HCT116 (cell line): ENCODE measurements around the gene TSPAN7. TPM values are rescaled to one million over a fixed set of nuclear protein-coding genes. Genes with fewer than 3 reads are reported as not detected.

Experiments used
- ATAC-seq: fragments of 200-7000 bp; cut with Tn5 transposase; 2 replicates; pipeline ENCODE4 v1.9.1; 2020; ENCODE audit warnings: mild to moderate bottlenecking, moderate library complexity
- BruUV-seq: library from RNA; stranded (reverse); fragments of 400-500 nt; replicated peaks from 2 replicates; lab custom pipeline; 2021; lab: Mats Ljungman, UMichigan
- CTCF ChIA-PET: fragments of 300-600 bp; sonication (Branson Sonifier 250); formaldehyde crosslinking; loops from one replicate; lab custom pipeline; 2021; ENCODE audit warnings: antibody characterized with exemption; lab: Charles Lee
- POLR2A ChIA-PET: fragments of 300-600, 350-600 bp; sonication (Branson Sonifier 250); formaldehyde crosslinking; loops from one replicate; lab custom pipeline; 2021; ENCODE audit warnings: antibody characterized with exemption; lab: Charles Lee
- RAD21 ChIA-PET, 2 experiments: fragments of 300-600 bp; sonication (Branson Sonifier 250); formaldehyde crosslinking; loops; one replicate each; lab custom pipeline; 2023; ENCODE audit warnings: low total read pairs in 2 of 2; ENCODE audit not compliant: uncharacterized antibody in 2 of 2, unreplicated experiment in 2 of 2, low non-redundant PET in 1 of 2; lab: Charles Lee
- DNase-seq: peaks from one replicate; pipeline ENCODE4 v3.0.0-alpha.2; 2010; ENCODE audit warnings: low read depth, low spot score
- H2AFZ ChIP-seq: fragments of 200-600 bp; shearing (Covaris generic), sonication (generic); 2 replicates; pipeline ENCODE4 v1.6.1; 2017; ENCODE audit warnings: low read depth, mixed run types, mixed read lengths, antibody characterized with exemption, low read length; ENCODE audit not compliant: poor library complexity, severe bottlenecking
- H3K27ac ChIP-seq: 2 replicates; pipeline ENCODE4 v1.5.1; 2012; ENCODE audit warnings: low read depth, low read length
- H3K27me3 ChIP-seq: fragments of 200-600 bp; sonication (generic); 2 replicates; pipeline ENCODE4 v1.6.1; 2016; ENCODE audit warnings: mixed run types, low read length, mixed read lengths; ENCODE audit not compliant: insufficient read depth
- H3K36me3 ChIP-seq, 2 experiments: fragments of 200-500 bp in 1 of 2; fragments of 200-600 bp in 1 of 2; sonication (Bioruptor generic) in 1 of 2; sonication (generic) in 1 of 2; 2 replicates each; pipeline versions ENCODE4 v1.5.1 to v1.6.1; 2014 to 2016; ENCODE audit warnings: low read length in 2 of 2, inconsistent platforms in 1 of 2, mixed read lengths in 1 of 2, mixed run types in 1 of 2; ENCODE audit not compliant: insufficient read depth in 2 of 2, control insufficient read depth in 1 of 2
- H3K4me1 ChIP-seq, 2 experiments: fragments of 200-600 bp in 1 of 2; sonication (generic) in 1 of 2; 2 replicates each; pipeline versions ENCODE4 v1.5.1 to v1.6.1; 2012 to 2017; ENCODE audit warnings: low read length in 2 of 2, inconsistent platforms in 1 of 2, mild to moderate bottlenecking in 1 of 2, mixed read lengths in 1 of 2, mixed run types in 1 of 2, moderate library complexity in 1 of 2; ENCODE audit not compliant: insufficient read depth in 2 of 2, control insufficient read depth in 1 of 2
- H3K4me2 ChIP-seq: fragments of 200-600 bp; sonication (generic); 2 replicates; pipeline ENCODE4 v1.6.1; 2017; ENCODE audit warnings: mixed run types, low read length, mixed read lengths
- H3K4me3 ChIP-seq, 2 experiments: fragments of 200-600 bp in 1 of 2; sonication (generic) in 1 of 2; replicated peaks in 1 of 2; 2 replicates each; pipeline ENCODE4 v1.5.1; 2011 to 2016; ENCODE audit warnings: low read length in 2 of 2, control low read depth in 1 of 2, low read depth in 1 of 2, mild to moderate bottlenecking in 1 of 2, mixed read lengths in 1 of 2, mixed run types in 1 of 2
- H3K79me2 ChIP-seq: fragments of 200-600 bp; sonication (generic); 2 replicates; pipeline ENCODE4 v1.6.1; 2017; ENCODE audit warnings: mild to moderate bottlenecking, mixed run types, low read length, moderate library complexity, mixed read lengths; ENCODE audit not compliant: insufficient read depth
- H3K9ac ChIP-seq: fragments of 200-600 bp; sonication (generic); 2 replicates; pipeline ENCODE4 v1.6.1; 2016; ENCODE audit warnings: low read length, mixed read lengths
- H3K9me2 ChIP-seq: fragments of 200-600 bp; sonication (generic), shearing (Covaris generic); 2 replicates; pipeline ENCODE4 v1.6.1; 2017; ENCODE audit warnings: mixed run types, mild to moderate bottlenecking, moderate library complexity; ENCODE audit not compliant: insufficient read depth
- H3K9me3 ChIP-seq, 2 experiments: fragments of 200-500 bp in 1 of 2; fragments of 200-600 bp in 1 of 2; sonication (Bioruptor generic) in 1 of 2; sonication (generic) in 1 of 2; 2 replicates each; pipeline ENCODE4 v1.6.1; 2014 to 2017; ENCODE audit warnings: low read length in 2 of 2, mixed read lengths in 2 of 2, inconsistent platforms in 1 of 2, low read depth in 1 of 2, mild to moderate bottlenecking in 1 of 2, mixed run types in 1 of 2, moderate library complexity in 1 of 2; ENCODE audit not compliant: control insufficient read depth in 1 of 2, insufficient read depth in 1 of 2
- H4K20me1 ChIP-seq: fragments of 200-600 bp; sonication (generic), shearing (Covaris generic); 2 replicates; pipeline ENCODE4 v1.6.1; 2017; ENCODE audit warnings: mixed run types, mild to moderate bottlenecking, moderate library complexity; ENCODE audit not compliant: insufficient read depth
- CBX3 ChIP-seq: IDR thresholded peaks from 2 replicates; pipeline ENCODE4 v1.6.1; 2012; ENCODE audit warnings: low read depth
- EZH2 ChIP-seq: fragments of 200-600 bp; sonication (generic); IDR thresholded peaks from 2 replicates; pipeline ENCODE4 v1.6.1; 2017; ENCODE audit warnings: antibody characterized with exemption, mixed run types
- FOSL1 ChIP-seq: IDR thresholded peaks from 2 replicates; pipeline ENCODE4 v1.6.1; 2012; ENCODE audit warnings: low read depth
- JUND ChIP-seq: IDR thresholded peaks from 2 replicates; pipeline ENCODE4 v1.6.1; 2012
- SRF ChIP-seq: IDR thresholded peaks from 2 replicates; pipeline ENCODE4 v1.6.1; 2012; ENCODE audit warnings: low read depth
- TCF7L2 ChIP-seq: IDR thresholded peaks from 2 replicates; pipeline ENCODE4 v1.7.0; 2011; ENCODE audit warnings: borderline replicate concordance, inconsistent platforms; ENCODE audit not compliant: insufficient read depth, insufficient read length; ENCODE audit errors: extremely low read depth
- ZFX ChIP-seq: fragments of 450-650 bp; IDR thresholded peaks from 2 replicates; pipeline ENCODE4 v1.6.1; 2017
- intact Hi-C: fragments of 100-400 bp; cut with micrococcal nuclease; formaldehyde crosslinking; loops from 2 replicates; pipeline ENCODE4 v1.10.0; 2022
- total RNA-seq: library from RNA; stranded (reverse); gene quantifications from one replicate; pipeline ENCODE4 v1.2.1, GENCODE V29; 2021; ENCODE audit not compliant: unreplicated experiment
- TF ChIP-seq, protein P1 (sequence below): IDR thresholded peaks from 2 replicates; pipeline ENCODE4 v1.6.1; 2012; ENCODE audit warnings: low read depth
- TF ChIP-seq, protein P2 (sequence below), 3 experiments: fragments of 200-600 bp in 1 of 3; sonication (generic) in 1 of 3; IDR thresholded peaks in 2 of 3; conservative IDR thresholded peaks in 1 of 3; 2 replicates each; pipeline ENCODE4 v1.5.1; 2012 to 2017; ENCODE audit warnings: low read depth in 2 of 3, low read length in 2 of 3, antibody characterized with exemption in 1 of 3, borderline replicate concordance in 1 of 3, control low read depth in 1 of 3, mild to moderate bottlenecking in 1 of 3, mixed read lengths in 1 of 3, mixed run types in 1 of 3, moderate library complexity in 1 of 3; ENCODE audit not compliant: insufficient read depth in 1 of 3

TSPAN7 gene
- total RNA-seq, 1 experiment from 2014 or later, result 2.9 TPM

DNA sequence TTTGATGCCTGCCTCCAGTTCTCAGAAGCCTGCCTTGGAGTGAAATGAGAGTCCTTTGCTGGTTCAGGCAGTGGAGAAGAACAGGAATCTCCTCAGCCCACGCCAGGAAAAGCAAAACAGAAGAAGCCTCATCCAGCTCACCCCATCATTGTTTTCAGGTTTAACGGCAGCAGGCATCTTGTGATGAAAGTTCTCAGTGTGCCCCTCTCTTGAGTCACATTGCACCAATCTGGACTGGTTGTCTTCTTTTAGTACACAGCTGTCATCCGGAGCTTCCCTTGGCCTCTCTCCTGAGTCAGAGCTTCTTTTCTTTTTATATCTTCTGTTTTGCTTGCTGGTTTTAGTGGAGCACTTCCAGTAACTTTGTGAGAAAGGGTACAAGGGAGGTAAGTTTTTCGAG is 50.9 kb downstream of the TSPAN7 start:
- no peak overlapping the region for H3K4me2 ChIP-seq
- TF ChIP-seq SRF, result no peak
- no peak for TF ChIP-seq FOSL1
- no peak for TF ChIP-seq JUND
- TF ChIP-seq TCF7L2, result no peak
- TF ChIP-seq, protein P1, sequence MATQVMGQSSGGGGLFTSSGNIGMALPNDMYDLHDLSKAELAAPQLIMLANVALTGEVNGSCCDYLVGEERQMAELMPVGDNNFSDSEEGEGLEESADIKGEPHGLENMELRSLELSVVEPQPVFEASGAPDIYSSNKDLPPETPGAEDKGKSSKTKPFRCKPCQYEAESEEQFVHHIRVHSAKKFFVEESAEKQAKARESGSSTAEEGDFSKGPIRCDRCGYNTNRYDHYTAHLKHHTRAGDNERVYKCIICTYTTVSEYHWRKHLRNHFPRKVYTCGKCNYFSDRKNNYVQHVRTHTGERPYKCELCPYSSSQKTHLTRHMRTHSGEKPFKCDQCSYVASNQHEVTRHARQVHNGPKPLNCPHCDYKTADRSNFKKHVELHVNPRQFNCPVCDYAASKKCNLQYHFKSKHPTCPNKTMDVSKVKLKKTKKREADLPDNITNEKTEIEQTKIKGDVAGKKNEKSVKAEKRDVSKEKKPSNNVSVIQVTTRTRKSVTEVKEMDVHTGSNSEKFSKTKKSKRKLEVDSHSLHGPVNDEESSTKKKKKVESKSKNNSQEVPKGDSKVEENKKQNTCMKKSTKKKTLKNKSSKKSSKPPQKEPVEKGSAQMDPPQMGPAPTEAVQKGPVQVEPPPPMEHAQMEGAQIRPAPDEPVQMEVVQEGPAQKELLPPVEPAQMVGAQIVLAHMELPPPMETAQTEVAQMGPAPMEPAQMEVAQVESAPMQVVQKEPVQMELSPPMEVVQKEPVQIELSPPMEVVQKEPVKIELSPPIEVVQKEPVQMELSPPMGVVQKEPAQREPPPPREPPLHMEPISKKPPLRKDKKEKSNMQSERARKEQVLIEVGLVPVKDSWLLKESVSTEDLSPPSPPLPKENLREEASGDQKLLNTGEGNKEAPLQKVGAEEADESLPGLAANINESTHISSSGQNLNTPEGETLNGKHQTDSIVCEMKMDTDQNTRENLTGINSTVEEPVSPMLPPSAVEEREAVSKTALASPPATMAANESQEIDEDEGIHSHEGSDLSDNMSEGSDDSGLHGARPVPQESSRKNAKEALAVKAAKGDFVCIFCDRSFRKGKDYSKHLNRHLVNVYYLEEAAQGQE, result no peak
- TF ChIP-seq, protein P2, sequence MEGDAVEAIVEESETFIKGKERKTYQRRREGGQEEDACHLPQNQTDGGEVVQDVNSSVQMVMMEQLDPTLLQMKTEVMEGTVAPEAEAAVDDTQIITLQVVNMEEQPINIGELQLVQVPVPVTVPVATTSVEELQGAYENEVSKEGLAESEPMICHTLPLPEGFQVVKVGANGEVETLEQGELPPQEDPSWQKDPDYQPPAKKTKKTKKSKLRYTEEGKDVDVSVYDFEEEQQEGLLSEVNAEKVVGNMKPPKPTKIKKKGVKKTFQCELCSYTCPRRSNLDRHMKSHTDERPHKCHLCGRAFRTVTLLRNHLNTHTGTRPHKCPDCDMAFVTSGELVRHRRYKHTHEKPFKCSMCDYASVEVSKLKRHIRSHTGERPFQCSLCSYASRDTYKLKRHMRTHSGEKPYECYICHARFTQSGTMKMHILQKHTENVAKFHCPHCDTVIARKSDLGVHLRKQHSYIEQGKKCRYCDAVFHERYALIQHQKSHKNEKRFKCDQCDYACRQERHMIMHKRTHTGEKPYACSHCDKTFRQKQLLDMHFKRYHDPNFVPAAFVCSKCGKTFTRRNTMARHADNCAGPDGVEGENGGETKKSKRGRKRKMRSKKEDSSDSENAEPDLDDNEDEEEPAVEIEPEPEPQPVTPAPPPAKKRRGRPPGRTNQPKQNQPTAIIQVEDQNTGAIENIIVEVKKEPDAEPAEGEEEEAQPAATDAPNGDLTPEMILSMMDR (IDR thresholded peaks at IDR 0.05 in 2 of 3, conservative IDR thresholded peaks at IDR 0.05 in 1 of 3; ENCODE audit: borderline replicate concordance in 1 of 3, insufficient read depth in 1 of 3, low read depth in 2 of 3, low read length in 2 of 3), result no peak
- TF ChIP-seq CBX3, result no peak
- no peak for TF ChIP-seq EZH2
- no peak for TF ChIP-seq ZFX
- no peaks in the 10 kb centered on the region for H3K36me3 ChIP-seq
- ATAC-seq (no peak), DNase-seq (no peak)
- no peaks in the 10 kb centered on the region for H4K20me1 ChIP-seq
- intact Hi-C loops, result no loop called here
- H3K4me1 ChIP-seq, result no peaks in the 10 kb centered on the region
- peaks cover 5% of the 10 kb centered on the region; the same call in 1 of the 2 replicates for H3K27me3 ChIP-seq
- H3K27ac ChIP-seq, result no peak overlapping the region
- no peak overlapping the region for H3K4me3 ChIP-seq
- BruUV-seq, result no TSS peak
- RAD21 ChIA-PET, result no interaction called here
- H3K79me2 ChIP-seq, result no peaks in the 10 kb centered on the region
- POLR2A ChIA-PET, result no interaction called here
- H2AFZ ChIP-seq, result no peak overlapping the region
- H3K9me2 ChIP-seq, result no peaks in the 10 kb centered on the region
- no peaks in the 10 kb centered on the region for H3K9me3 ChIP-seq
- CTCF ChIA-PET, result no interaction called here
- H3K9ac ChIP-seq, result no peak overlapping the region
